A673 (cell line): Measurements from ENCODE around the gene C17orf100. TPM values are rescaled to one million over a fixed set of nuclear protein-coding genes. Genes with fewer than 3 reads are reported as not detected.
A peak's percentile ranks its signal among the peaks of the same experiment; 100 is the strongest.

ENCODE experiments used
- Bru-seq: library from RNA; stranded (reverse); fragments of 400-500 nt; gene quantifications from one replicate; lab custom pipeline; 2021; lab: Mats Ljungman, UMichigan
- BruChase-seq, 2 experiments: library from RNA; stranded (reverse); fragments of 400-500 nt; gene quantifications; one replicate each; lab custom pipeline; 2021; lab: Mats Ljungman, UMichigan
- BruUV-seq: library from RNA; stranded (reverse); fragments of 400-500 nt; replicated peaks from 2 replicates; lab custom pipeline; 2021; lab: Mats Ljungman, UMichigan
- CTCF ChIA-PET: fragments of 300-600 bp; sonication (Branson Sonifier 250); formaldehyde crosslinking; loops from one replicate; lab custom pipeline; 2022; ENCODE audit warnings: antibody characterized with exemption; lab: Charles Lee
- POLR2A ChIA-PET: fragments of 300-600 bp; sonication (Branson Sonifier 250); formaldehyde crosslinking; loops from one replicate; lab custom pipeline; 2022; ENCODE audit warnings: antibody characterized with exemption; ENCODE audit not compliant: low non-redundant PET; lab: Charles Lee
- DNase-seq: peaks from one replicate; pipeline ENCODE4 v3.0.0-alpha.2; 2015; ENCODE audit warnings: low spot score
- H3K27ac ChIP-seq: fragments of 200-600 bp; sonication (generic); 2 replicates; pipeline ENCODE4 v1.5.1; 2016; ENCODE audit warnings: mixed run types, low read depth, mild to moderate bottlenecking, mixed read lengths, antibody characterized with exemption, low read length; ENCODE audit not compliant: poor library complexity, severe bottlenecking
- H3K27me3 ChIP-seq: fragments of 200-600 bp; sonication (generic); replicated peaks from 2 replicates; pipeline ENCODE4 v1.6.1; 2017; ENCODE audit warnings: mixed run types, low read depth, mild to moderate bottlenecking, mixed read lengths, antibody characterized with exemption, low read length; ENCODE audit not compliant: insufficient read depth, poor library complexity
- H3K36me3 ChIP-seq: fragments of 200-600 bp; sonication (generic); 2 replicates; pipeline ENCODE4 v1.6.1; 2016; ENCODE audit warnings: mixed run types, mild to moderate bottlenecking, mixed read lengths, antibody characterized with exemption, low read length; ENCODE audit not compliant: insufficient read depth, poor library complexity, severe bottlenecking
- H3K4me1 ChIP-seq: fragments of 200-600 bp; sonication (generic); 2 replicates; pipeline ENCODE4 v1.6.1; 2017; ENCODE audit warnings: mixed run types, mild to moderate bottlenecking, mixed read lengths, antibody characterized with exemption, low read length; ENCODE audit not compliant: insufficient read depth, poor library complexity, severe bottlenecking
- H3K4me3 ChIP-seq: fragments of 200-600 bp; sonication (generic); 2 replicates; pipeline ENCODE4 v1.5.1; 2016; ENCODE audit warnings: low read depth, mixed run types, mild to moderate bottlenecking, mixed read lengths, low read length; ENCODE audit not compliant: poor library complexity, severe bottlenecking
- H3K9me3 ChIP-seq: fragments of 200-600 bp; sonication (generic); 2 replicates; pipeline ENCODE4 v1.6.1; 2016; ENCODE audit warnings: mixed run types, low read depth, mild to moderate bottlenecking, mixed read lengths, antibody characterized with exemption, low read length; ENCODE audit not compliant: poor library complexity, severe bottlenecking
- CTCF ChIP-seq: fragments of 300-800, 200-600 bp; sonication (generic); conservative IDR thresholded peaks from 2 replicates; pipeline ENCODE4 v1.5.1; 2017; ENCODE audit warnings: low read depth, mild to moderate bottlenecking, antibody characterized with exemption, low read length, moderate library complexity, mixed read lengths
- EZH2 ChIP-seq: fragments of 200-600 bp; sonication (generic); IDR thresholded peaks from 2 replicates; pipeline ENCODE4 v1.6.1; 2017; ENCODE audit warnings: borderline replicate concordance, low read depth, mild to moderate bottlenecking, mixed read lengths, antibody characterized with exemption, low read length; ENCODE audit not compliant: poor library complexity, severe bottlenecking
- intact Hi-C: fragments of 100-400 bp; cut with micrococcal nuclease; formaldehyde crosslinking; loops from one replicate; pipeline ENCODE4 v1.10.0; 2022; ENCODE audit not compliant: unreplicated experiment
- long read RNA-seq: library from polyadenylated mRNA; stranded (forward); transcript quantifications from one replicate; pipeline ENCODE4 v2.0.0, GENCODE V29; 2022
- total RNA-seq: library from RNA; stranded (reverse); gene quantifications from 2 replicates; pipeline ENCODE4 v1.2.3, GENCODE V29; 2021

The C17orf100 gene
- total RNA-seq = 3.1 and 3.3 TPM in 2 replicates
- Bru-seq, nascent RNA = percentile 54 among the genes with signal in this experiment
- BruChase-seq, experiment 1, labeled RNA remaining after a 2-hour chase = percentile 53 among the genes with signal in this experiment
- percentile 46 among the genes with signal in this experiment for BruChase-seq, experiment 2, labeled RNA remaining after a 6-hour chase
- long read RNA-seq, transcript C17orf100-201 (1 exons, 1,756 nt) = major isoform, 7 of 7 reads
- long read RNA-seq, partial matches to known transcripts = 0 of 7 reads
- long read RNA-seq, other reads (novel, unspliced or antisense) = 0 of 7 reads

- intact Hi-C loops = no loop called here
- H3K27ac ChIP-seq = peak within 1 kb of the TSS; percentile 90
- H3K36me3 ChIP-seq = peaks cover 33% of the 10 kb centered on the region
- ChIA-PET CTCF (no interaction called here), POLR2A (interaction anchor here (0.9 kb wide), 1 partner anchor 361 kb away, joined by 3 read pairs; no protein-coding TSS in a partner anchor)
- H3K4me3 ChIP-seq = peak within 1 kb of the TSS; percentile 74
- peaks cover 15% of the 10 kb centered on the region for H3K27me3 ChIP-seq
- BruUV-seq = no TSS peak
- peak; percentile 96 for DNase-seq
- H3K4me1 ChIP-seq = peaks cover 21% of the 10 kb centered on the region
- no peaks in the 10 kb centered on the region for H3K9me3 ChIP-seq
- TF ChIP-seq CTCF (no peak), EZH2 (no peak)
Measured at GRCh38 chr17:6651354-6651918, at the start of gene C17orf100, which contains the start of gene MED31. C17orf100 (plus strand) TSS chr17:6651762; CDS start chr17:6651914, 152 bp downstream. MED31 (minus strand) TSS chr17:6651605; CDS start chr17:6651528, 77 bp downstream.

- ChIA-PET CTCF (no interaction called here), POLR2A (interaction anchor here (0.7 kb wide), 1 partner anchor 1234 kb away, joined by 3 read pairs; no protein-coding TSS in a partner anchor)
- H3K27me3 ChIP-seq = no peaks in the 10 kb centered on the region
- TF ChIP-seq EZH2 (no peak), CTCF (no peak)
- H3K36me3 ChIP-seq = peaks cover 51% of the 10 kb centered on the region
- DNase-seq = no peak
- no peak overlapping the region for H3K27ac ChIP-seq
- BruUV-seq = no TSS peak
- no peaks in the 10 kb centered on the region for H3K9me3 ChIP-seq
- H3K4me1 ChIP-seq = peaks cover 16% of the 10 kb centered on the region
- intact Hi-C loops = no loop called here
- no peak overlapping the region for H3K4me3 ChIP-seq
Measured at GRCh38 chr17:6602141-6602540, 49.4 kb upstream of the C17orf100 start.

GRCh38 chr17:6603744-6604325 is 47.7 kb upstream of the C17orf100 start:
- peak; percentile 49 for DNase-seq
- TF ChIP-seq EZH2 (no peak), CTCF (0 out of 2 replicates have a peak, but pooled peaks have one; percentile 13)
- peaks cover 16% of the 10 kb centered on the region for H3K4me1 ChIP-seq
- H3K9me3 ChIP-seq = no peaks in the 10 kb centered on the region
- no peak overlapping the region for H3K27ac ChIP-seq
- ChIA-PET POLR2A (no interaction called here), CTCF (interaction anchor here (0.7 kb wide), 1 partner anchor 1258 kb away, joined by 3 read pairs; no protein-coding TSS in a partner anchor)
- H3K27me3 ChIP-seq = no peaks in the 10 kb centered on the region
- BruUV-seq = no TSS peak
- intact Hi-C loops = no loop called here
- H3K36me3 ChIP-seq = peaks cover 55% of the 10 kb centered on the region
- no peak overlapping the region for H3K4me3 ChIP-seq
